SW 1271 (cell line): ENCODE results near the gene NEU3.
"Not testable (repeated sequence)": the region's sequence is repeated elsewhere in the genome, so short reads cannot be mapped to it uniquely, and the experiment has no call there.

Experiments
- DNase-seq, 2 experiments: peaks; one replicate each; lab custom pipeline; 2025; lab: John Stamatoyannopoulos, UW

NEU3 gene

GRCh38 chr11:74984730-74985129 lies 4.0 kb upstream of the NEU3 start:
- DNase-seq = no peak

- DNase-seq = peak in 1 of 2 experiments; percentile 38
Observed at GRCh38 chr11:74989260-74989638, 516 bp downstream of the NEU3 start.

GRCh38 chr11:74990150-74990549 lies 1.4 kb downstream of the NEU3 start:
- not testable (repeated sequence) for DNase-seq

GRCh38 chr11:74990941-74991340 lies 2.2 kb downstream of the NEU3 start:
- DNase-seq = no peak

GRCh38 chr11:74992852-74993251 lies 4.1 kb downstream of the NEU3 start:
- no peak for DNase-seq

GRCh38 chr11:75000975-75001354 lies 12.2 kb downstream of the NEU3 start:
- no peak for DNase-seq

- DNase-seq = no peak
Observed at GRCh38 chr11:75001686-75002085, 13.0 kb downstream of the NEU3 start.

- DNase-seq = no peak
Observed at GRCh38 chr11:75002516-75002915, 13.8 kb downstream of the NEU3 start.

GRCh38 chr11:75004215-75004614 lies 15.5 kb downstream of the NEU3 start:
- DNase-seq = no peak

- DNase-seq = no peak
Observed at GRCh38 chr11:75011357-75011756, 22.6 kb downstream of the NEU3 start.

- DNase-seq = no peak
Observed at GRCh38 chr11:75011872-75012271, 23.1 kb downstream of the NEU3 start.

GRCh38 chr11:75013051-75013450 lies 24.3 kb downstream of the NEU3 start:
- DNase-seq = no peak

GRCh38 chr11:75014129-75014528 lies 25.4 kb downstream of the NEU3 start:
- DNase-seq = no peak

- DNase-seq = not testable (repeated sequence)
Observed at GRCh38 chr11:75019200-75019599, 30.5 kb downstream of the NEU3 start.

GRCh38 chr11:75020328-75020727 lies 31.6 kb downstream of the NEU3 start:
- DNase-seq = not testable (repeated sequence)

GRCh38 chr11:75022296-75022695 lies 33.6 kb downstream of the NEU3 start:
- no peak for DNase-seq

- DNase-seq = peak; percentile 50 to 72
Observed at GRCh38 chr11:75022759-75023396, 34.1 kb downstream of the NEU3 start.

- no peak for DNase-seq
Observed at GRCh38 chr11:75023446-75024067, 34.8 kb downstream of the NEU3 start.

GRCh38 chr11:75024068-75024449 lies 35.3 kb downstream of the NEU3 start:
- no peak for DNase-seq

- DNase-seq = no peak
Observed at GRCh38 chr11:75024764-75025211, 36.1 kb downstream of the NEU3 start.

GRCh38 chr11:75025561-75025960 lies 36.8 kb downstream of the NEU3 start:
- DNase-seq = no peak

GRCh38 chr11:75028321-75028720 lies 39.6 kb downstream of the NEU3 start:
- DNase-seq = no peak

- DNase-seq = no peak
Observed at GRCh38 chr11:75028724-75029123, 40.0 kb downstream of the NEU3 start.
